HEK293 (cell line): Measurements from ENCODE around the gene GLTP.
"Not testable (repeated sequence)": the region's sequence is repeated elsewhere in the genome, so short reads cannot be mapped to it uniquely, and the experiment has no call there.

Experiments used
- CTCF ChIA-PET: fragments of 350-600 bp; formaldehyde crosslinking; extraction: SDS; loops from one replicate; lab custom pipeline; 2021; ENCODE audit warnings: antibody characterized with exemption; lab: Yijun Ruan, JAX
- POLR2A ChIA-PET: fragments of 300-600 bp; formaldehyde crosslinking; extraction: SDS; loops from one replicate; lab custom pipeline; 2020; ENCODE audit warnings: antibody characterized with exemption, inconsistent platforms; lab: Yijun Ruan, JAX
- H3K27ac ChIP-seq: fragments of 200-500 bp; sonication (Bioruptor generic); 2 replicates; pipeline ENCODE4 v1.5.1; 2014; ENCODE audit warnings: low read depth, low read length, control low read depth, inconsistent platforms; ENCODE audit errors: extremely low read depth
- H3K36me3 ChIP-seq, 2 experiments: fragments of 200-500 bp in 1 of 2; sonication (Bioruptor generic) in 1 of 2; 1 replicate in 1 of 2; 2 replicates in 1 of 2; pipeline ENCODE4 v1.5.1; 2014 to 2017; ENCODE audit warnings: inconsistent platforms in 2 of 2, low read length in 2 of 2; ENCODE audit not compliant: control insufficient read depth in 2 of 2, insufficient read depth in 1 of 2
- H3K4me1 ChIP-seq: fragments of 200-500 bp; sonication (Bioruptor generic); 2 replicates; pipeline ENCODE4 v1.5.1; 2014; ENCODE audit warnings: mild to moderate bottlenecking, low read length, inconsistent platforms; ENCODE audit not compliant: control insufficient read depth, insufficient read depth
- H3K4me3 ChIP-seq: 2 replicates; pipeline ENCODE4 v1.5.1; 2011; ENCODE audit warnings: low read depth, mild to moderate bottlenecking, control low read depth, low read length, moderate library complexity
- H3K9me3 ChIP-seq: fragments of 200-500 bp; sonication (Bioruptor generic); 2 replicates; pipeline ENCODE4 v1.5.1; 2014; ENCODE audit warnings: low read depth, low read length, inconsistent platforms; ENCODE audit not compliant: control insufficient read depth, insufficient read depth
- CTCF ChIP-seq: fragments of 450-650 bp; formaldehyde crosslinking; IDR thresholded peaks from 2 replicates; pipeline ENCODE4 v1.5.1; 2016; ENCODE audit warnings: missing biosample characterization, missing genetic modification characterization
- HOXA7 ChIP-seq: sonication (generic); formaldehyde crosslinking; IDR thresholded peaks from 2 replicates; pipeline ENCODE4 v1.8.1; 2022; ENCODE audit warnings: missing genetic modification reagents, borderline replicate concordance
- SCRT1 ChIP-seq: fragments of 450-650 bp; formaldehyde crosslinking; IDR thresholded peaks from 2 replicates; pipeline ENCODE4 v1.5.1; 2016; ENCODE audit warnings: missing biosample characterization, missing genetic modification characterization, borderline replicate concordance
- YY1 ChIP-seq: fragments of 450-650 bp; formaldehyde crosslinking; IDR thresholded peaks from 2 replicates; pipeline ENCODE4 v1.5.1; 2018; ENCODE audit warnings: missing biosample characterization, missing genetic modification characterization
- ZBTB48 ChIP-seq: fragments of 450-650 bp; formaldehyde crosslinking; IDR thresholded peaks from 2 replicates; pipeline ENCODE4 v1.5.1; 2016; ENCODE audit warnings: missing biosample characterization, missing genetic modification characterization
- ZFP3 ChIP-seq: fragments of 450-650 bp; formaldehyde crosslinking; IDR thresholded peaks from 2 replicates; pipeline ENCODE4 v1.5.1; 2016; ENCODE audit warnings: low read depth, missing biosample characterization, missing genetic modification characterization
- ZNF16 ChIP-seq: fragments of 450-650 bp; formaldehyde crosslinking; IDR thresholded peaks from 2 replicates; pipeline ENCODE4 v1.5.1; 2016; ENCODE audit warnings: low read depth, missing biosample characterization, missing genetic modification characterization
- ZNF23 ChIP-seq: fragments of 450-650 bp; formaldehyde crosslinking; IDR thresholded peaks from 2 replicates; pipeline ENCODE4 v1.5.1; 2016; ENCODE audit warnings: missing biosample characterization, missing genetic modification characterization, borderline replicate concordance
- ZNF335 ChIP-seq: fragments of 450-650 bp; formaldehyde crosslinking; conservative IDR thresholded peaks from 2 replicates; pipeline ENCODE4 v1.5.1; 2016; ENCODE audit warnings: missing biosample characterization, missing genetic modification characterization
- ZNF398 ChIP-seq: fragments of 450-650 bp; formaldehyde crosslinking; IDR thresholded peaks from 2 replicates; pipeline ENCODE4 v1.5.1; 2017; ENCODE audit warnings: missing biosample characterization, missing genetic modification characterization
- ZNF416 ChIP-seq: fragments of 450-650 bp; formaldehyde crosslinking; IDR thresholded peaks from 2 replicates; pipeline ENCODE4 v1.5.1; 2016; ENCODE audit warnings: missing biosample characterization, missing genetic modification characterization
- ZNF560 ChIP-seq: fragments of 450-650 bp; formaldehyde crosslinking; IDR thresholded peaks from 2 replicates; pipeline ENCODE4 v1.5.1; 2017; ENCODE audit warnings: missing biosample characterization, missing genetic modification characterization, borderline replicate concordance
- ZNF561 ChIP-seq: fragments of 450-650 bp; IDR thresholded peaks from 2 replicates; pipeline ENCODE4 v1.5.1; 2018; ENCODE audit warnings: missing biosample characterization, missing genetic modification characterization, borderline replicate concordance

Gene GLTP

GRCh38 chr12:109892165-109892715, 11.9 kb upstream of the GLTP start:
- TF ChIP-seq HOXA7 (CRISPR knock-in tag) (no peak), ZFP3 (tag by site-specific recombination) (peak; percentile 75), ZNF560 (tag by site-specific recombination) (no peak), ZNF16 (tag by site-specific recombination) (peak; percentile 62; the same call in 1 of the 2 replicates), YY1 (tag by site-specific recombination) (no peak), ZNF561 (tag by site-specific recombination) (no peak)
- no peaks in the 10 kb centered on the region for H3K9me3 ChIP-seq
- no peaks in the 10 kb centered on the region for H3K4me1 ChIP-seq
- CTCF ChIA-PET: interaction anchor here (2.3 kb wide), 1 partner anchor 47 kb away, joined by 6 read pairs; no protein-coding TSS in a partner anchor
- H3K4me3 ChIP-seq: no peak overlapping the region
- H3K36me3 ChIP-seq: no peaks in the 10 kb centered on the region
- H3K27ac ChIP-seq: no peak overlapping the region
- POLR2A ChIA-PET: interaction anchor here (0.7 kb wide), 1 partner anchor 278 kb away, joined by 4 read pairs; no protein-coding TSS in a partner anchor

GRCh38 chr12:109891731-109892130, 11.4 kb upstream of the GLTP start:
- not testable (repeated sequence) for H3K4me1 ChIP-seq, H3K36me3 ChIP-seq, H3K27ac ChIP-seq, H3K9me3 ChIP-seq, H3K4me3 ChIP-seq
- ChIA-PET POLR2A (interaction anchor here (0.7 kb wide), 2 partner anchors 279 to 388 kb away, joined by 3 to 4 read pairs; no protein-coding TSS in a partner anchor), CTCF (interaction anchor here (0.7 to 2.3 kb wide), 2 partner anchors 25 to 47 kb away, joined by 4 to 6 read pairs; no protein-coding TSS in a partner anchor)

GRCh38 chr12:109890620-109891170, 10.4 kb upstream of the GLTP start:
- Histone ChIP-seq H3K36me3 (no peaks in the 10 kb centered on the region), H3K27ac (no peak overlapping the region), H3K4me1 (no peaks in the 10 kb centered on the region), H3K4me3 (no peak overlapping the region), H3K9me3 (no peaks in the 10 kb centered on the region)
- POLR2A ChIA-PET: no interaction called here
- no peak for TF ChIP-seq CTCF (tag by site-specific recombination)
- no peak for TF ChIP-seq ZNF398 (tag by site-specific recombination)
- no peak for TF ChIP-seq ZNF23
- no peak for TF ChIP-seq ZNF416 (tag by site-specific recombination)
- no peak for TF ChIP-seq ZNF335
- no peak for TF ChIP-seq SCRT1 (tag by site-specific recombination)
- TF ChIP-seq ZBTB48 (tag by site-specific recombination): no peak
- CTCF ChIA-PET: interaction anchor here (2.3 kb wide), 1 partner anchor 46 kb away, joined by 6 read pairs; no protein-coding TSS in a partner anchor
